HG03025 (cell line): Measurements from ENCODE around the gene NOP56.

Experiments used
- ATAC-seq: cut with Tn5 transposase; IDR thresholded peaks from one replicate; pipeline ENCODE4 v1.9.1; 2021; ENCODE audit warnings: mild to moderate bottlenecking, moderate library complexity; ENCODE audit not compliant: unreplicated experiment, low FRiP score

NOP56 gene

GRCh38 chr20:2637246-2637645 lies 15.2 kb upstream of the NOP56 start:
- ATAC-seq, result no peak

GRCh38 chr20:2640260-2640659 lies 12.2 kb upstream of the NOP56 start:
- no peak for ATAC-seq

GRCh38 chr20:2640899-2641298 lies 11.5 kb upstream of the NOP56 start:
- no peak for ATAC-seq

- no peak for ATAC-seq
These were observed 8.7 kb upstream of the NOP56 start for GRCh38 chr20:2643708-2644107.

- ATAC-seq, result peak; percentile 46
These were observed 508 bp downstream of the NOP56 start for GRCh38 chr20:2652724-2653555.

GRCh38 chr20:2653556-2654383 lies 1.3 kb downstream of the NOP56 start:
- no peak for ATAC-seq

GRCh38 chr20:2654384-2654822 lies 2.0 kb downstream of the NOP56 start:
- no peak for ATAC-seq

GRCh38 chr20:2654831-2655230 lies 2.4 kb downstream of the NOP56 start:
- ATAC-seq, result no peak

- no peak for ATAC-seq
These were observed 3.1 kb downstream of the NOP56 start for GRCh38 chr20:2655331-2656116.

GRCh38 chr20:2656471-2657117 lies 4.2 kb downstream of the NOP56 start:
- ATAC-seq, result no peak

- no peak for ATAC-seq
These were observed 4.8 kb downstream of the NOP56 start for GRCh38 chr20:2657241-2657640.

GRCh38 chr20:2657674-2658073 lies 5.2 kb downstream of the NOP56 start:
- no peak for ATAC-seq

GRCh38 chr20:2658414-2659354 lies 6.3 kb downstream of the NOP56 start:
- ATAC-seq, result no peak

GRCh38 chr20:2659547-2659946 lies 7.1 kb downstream of the NOP56 start:
- ATAC-seq, result no peak

- no peak for ATAC-seq
These were observed 11.0 kb downstream of the NOP56 start for GRCh38 chr20:2663364-2663886.

GRCh38 chr20:2663887-2664719 lies 11.7 kb downstream of the NOP56 start, which contains the start of gene IDH3B:
Gene IDH3B, minus strand, starts transcription at chr20:2664216. Its CDS starts 28 bp downstream, at chr20:2664188.
- peak; percentile 88 for ATAC-seq

- ATAC-seq, result no peak
These were observed 19.5 kb downstream of the NOP56 start for GRCh38 chr20:2671977-2672376.

- ATAC-seq, result no peak
These were observed 20.0 kb downstream of the NOP56 start for GRCh38 chr20:2672446-2672845.
